ENCODE data around the gene ERBB4.

DNA sequence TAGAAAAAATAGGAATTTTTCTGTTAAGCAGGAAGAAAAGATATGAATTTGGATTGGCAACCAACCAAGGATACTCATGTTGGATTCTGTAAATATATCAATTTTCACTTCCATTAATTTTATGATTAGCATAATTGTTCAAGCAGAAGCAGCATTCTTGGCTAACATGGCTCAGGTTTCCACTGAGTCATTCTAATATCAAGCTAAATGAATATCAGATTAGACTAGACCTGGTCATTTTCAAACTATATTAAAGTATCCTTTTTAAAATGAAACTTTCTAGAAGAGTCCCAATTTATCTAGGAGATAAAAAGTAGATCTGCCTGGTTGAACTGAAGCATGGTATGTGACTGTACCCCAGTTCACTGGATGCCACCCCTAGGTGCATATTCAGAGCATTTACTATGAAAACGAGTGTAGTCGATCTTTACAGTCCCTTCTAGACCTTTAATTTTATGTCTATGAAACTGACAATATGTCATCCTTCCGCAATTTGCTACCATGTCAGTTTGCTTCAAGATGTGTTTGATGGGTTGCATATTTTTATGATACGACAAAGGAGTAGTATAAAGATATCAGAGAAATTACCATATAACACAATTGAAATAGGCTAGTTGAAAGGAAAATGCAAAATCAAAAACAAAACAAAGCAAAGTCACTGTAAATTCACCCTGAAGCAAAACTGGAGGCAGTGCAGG is 704.9 kb downstream of the ERBB4 start:
- TF ChIP-seq, protein P1, sequence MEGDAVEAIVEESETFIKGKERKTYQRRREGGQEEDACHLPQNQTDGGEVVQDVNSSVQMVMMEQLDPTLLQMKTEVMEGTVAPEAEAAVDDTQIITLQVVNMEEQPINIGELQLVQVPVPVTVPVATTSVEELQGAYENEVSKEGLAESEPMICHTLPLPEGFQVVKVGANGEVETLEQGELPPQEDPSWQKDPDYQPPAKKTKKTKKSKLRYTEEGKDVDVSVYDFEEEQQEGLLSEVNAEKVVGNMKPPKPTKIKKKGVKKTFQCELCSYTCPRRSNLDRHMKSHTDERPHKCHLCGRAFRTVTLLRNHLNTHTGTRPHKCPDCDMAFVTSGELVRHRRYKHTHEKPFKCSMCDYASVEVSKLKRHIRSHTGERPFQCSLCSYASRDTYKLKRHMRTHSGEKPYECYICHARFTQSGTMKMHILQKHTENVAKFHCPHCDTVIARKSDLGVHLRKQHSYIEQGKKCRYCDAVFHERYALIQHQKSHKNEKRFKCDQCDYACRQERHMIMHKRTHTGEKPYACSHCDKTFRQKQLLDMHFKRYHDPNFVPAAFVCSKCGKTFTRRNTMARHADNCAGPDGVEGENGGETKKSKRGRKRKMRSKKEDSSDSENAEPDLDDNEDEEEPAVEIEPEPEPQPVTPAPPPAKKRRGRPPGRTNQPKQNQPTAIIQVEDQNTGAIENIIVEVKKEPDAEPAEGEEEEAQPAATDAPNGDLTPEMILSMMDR (conservative IDR thresholded peaks at IDR 0.05; ENCODE audit: low read length), result no peak
- TF ChIP-seq EZH2phosphoT487 (IDR thresholded peaks at IDR 0.05; ENCODE audit: borderline replicate concordance, low read depth, low read length), result no peak
